Measurements from ENCODE around the gene SAMD4A.

SAMD4A gene

GRCh38 chr14:54758041-54758440 lies 191.1 kb downstream of the SAMD4A start:
- no peaks in the 10 kb centered on the region for H3K9me3 ChIP-seq (ENCODE audit: insufficient read depth, low read length)
- H3K4me3 ChIP-seq (ENCODE audit: insufficient read depth, low read length, poor library complexity, severe bottlenecking), result no peak overlapping the region
- H3K36me3 ChIP-seq (ENCODE audit: low read length), result no peaks in the 10 kb centered on the region
- H3K9ac ChIP-seq (ENCODE audit: low read length), result no peak overlapping the region
- H3F3A ChIP-seq (ENCODE audit: insufficient read depth), result no peaks in the 10 kb centered on the region
- no peaks in the 10 kb centered on the region for H3K9me2 ChIP-seq (replicated peaks; ENCODE audit: insufficient read depth, low read length)
- TF ChIP-seq EZH2phosphoT487 (conservative IDR thresholded peaks at IDR 0.05; ENCODE audit: low read length) (no peak), CTCF (IDR thresholded peaks at IDR 0.05; ENCODE audit: insufficient read depth, low read length, poor library complexity, severe bottlenecking) (no peak)
- no peaks in the 10 kb centered on the region for H4K20me1 ChIP-seq (ENCODE audit: low read depth, low read length)
- no peaks in the 10 kb centered on the region for H3K79me2 ChIP-seq (ENCODE audit: insufficient read depth, low read length)
- H2AFZ ChIP-seq (ENCODE audit: low read depth, low read length, severe bottlenecking), result no peak overlapping the region
- H3K4me2 ChIP-seq (ENCODE audit: low read depth, low read length, poor library complexity, severe bottlenecking), result no peak overlapping the region
- no peak overlapping the region for H3K27ac ChIP-seq (ENCODE audit: low read depth, low read length)
- H3K27me3 ChIP-seq (ENCODE audit: low read length), result no peaks in the 10 kb centered on the region

DNA sequence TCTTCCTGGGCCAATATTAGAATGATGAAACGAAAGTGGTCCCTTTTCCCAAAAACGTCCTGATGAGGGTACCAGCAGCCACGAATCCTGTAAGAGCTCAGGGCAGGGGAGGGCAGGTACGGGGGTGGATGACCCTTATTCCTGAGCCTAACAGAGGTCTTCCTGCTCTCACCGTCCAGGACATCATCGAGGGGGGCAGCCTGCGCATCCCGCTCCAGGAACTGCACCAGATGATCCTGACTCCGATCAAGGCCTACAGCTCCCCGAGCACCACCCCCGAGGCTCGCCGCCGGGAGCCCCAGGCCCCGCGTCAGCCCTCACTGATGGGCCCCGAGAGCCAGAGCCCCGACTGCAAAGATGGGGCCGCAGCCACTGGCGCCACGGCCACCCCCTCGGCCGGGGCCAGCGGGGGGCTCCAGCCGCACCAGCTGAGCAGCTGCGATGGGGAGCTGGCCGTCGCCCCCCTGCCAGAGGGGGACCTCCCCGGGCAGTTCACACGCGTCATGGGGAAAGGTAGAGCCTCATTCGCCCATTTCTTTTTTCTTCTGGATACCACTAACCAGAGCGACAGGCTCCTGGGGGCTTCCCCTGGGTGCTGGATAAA lies 193.2 kb downstream of the SAMD4A start:
- TF ChIP-seq CTCF (IDR thresholded peaks at IDR 0.05; ENCODE audit: insufficient read depth, low read length, poor library complexity, severe bottlenecking) (no peak), EZH2phosphoT487 (conservative IDR thresholded peaks at IDR 0.05; ENCODE audit: low read length) (no peak)
- Histone ChIP-seq H3K27me3 (ENCODE audit: low read length) (no peaks in the 10 kb centered on the region), H2AFZ (ENCODE audit: low read depth, low read length, severe bottlenecking) (no peak overlapping the region), H3K27ac (ENCODE audit: low read depth, low read length) (no peak overlapping the region), H3K4me3 (ENCODE audit: insufficient read depth, low read length, poor library complexity, severe bottlenecking) (no peak overlapping the region), H3K9me3 (ENCODE audit: insufficient read depth, low read length) (no peaks in the 10 kb centered on the region), H3K79me2 (ENCODE audit: insufficient read depth, low read length) (no peaks in the 10 kb centered on the region), H3K4me2 (ENCODE audit: low read depth, low read length, poor library complexity, severe bottlenecking) (no peak overlapping the region), H3K9me2 (replicated peaks; ENCODE audit: insufficient read depth, low read length) (no peaks in the 10 kb centered on the region), H4K20me1 (ENCODE audit: low read depth, low read length) (no peaks in the 10 kb centered on the region), H3F3A (ENCODE audit: insufficient read depth) (no peaks in the 10 kb centered on the region), H3K9ac (ENCODE audit: low read length) (no peak overlapping the region), H3K36me3 (ENCODE audit: low read length) (no peaks in the 10 kb centered on the region)

- no peaks in the 10 kb centered on the region for H3F3A ChIP-seq (ENCODE audit: insufficient read depth)
- no peak overlapping the region for H3K27ac ChIP-seq (ENCODE audit: low read depth, low read length)
- H4K20me1 ChIP-seq (ENCODE audit: low read depth, low read length), result no peaks in the 10 kb centered on the region
- no peak overlapping the region for H2AFZ ChIP-seq (ENCODE audit: low read depth, low read length, severe bottlenecking)
- H3K79me2 ChIP-seq (ENCODE audit: insufficient read depth, low read length), result no peaks in the 10 kb centered on the region
- H3K27me3 ChIP-seq (ENCODE audit: low read length), result no peaks in the 10 kb centered on the region
- H3K9me3 ChIP-seq (ENCODE audit: insufficient read depth, low read length), result no peaks in the 10 kb centered on the region
- H3K4me3 ChIP-seq (ENCODE audit: insufficient read depth, low read length, poor library complexity, severe bottlenecking), result no peak overlapping the region
- TF ChIP-seq CTCF (IDR thresholded peaks at IDR 0.05; ENCODE audit: insufficient read depth, low read length, poor library complexity, severe bottlenecking), result no peak
- no peak for TF ChIP-seq EZH2phosphoT487 (conservative IDR thresholded peaks at IDR 0.05; ENCODE audit: low read length)
- no peaks in the 10 kb centered on the region for H3K36me3 ChIP-seq (ENCODE audit: low read length)
- no peak overlapping the region for H3K4me2 ChIP-seq (ENCODE audit: low read depth, low read length, poor library complexity, severe bottlenecking)
- no peaks in the 10 kb centered on the region for H3K9me2 ChIP-seq (replicated peaks; ENCODE audit: insufficient read depth, low read length)
- no peak overlapping the region for H3K9ac ChIP-seq (ENCODE audit: low read length)
Observed at GRCh38 chr14:54760866-54761575, 194.1 kb downstream of the SAMD4A start.

Data from SU-DHL-6 (cell line).